H1 (cell line): Measurements from ENCODE around the gene CLEC3A. TPM values are rescaled to one million over a fixed set of nuclear protein-coding genes. Genes with fewer than 3 reads are reported as not detected.

ENCODE experiments used
- CTCF ChIA-PET: fragments of 300-600 bp; sonication (Branson Sonifier 250); formaldehyde crosslinking; loops from one replicate; lab custom pipeline; 2021; ENCODE audit not compliant: partially characterized antibody; lab: Charles Lee
- POLR2A ChIA-PET: fragments of 300-600 bp; sonication (Branson Sonifier 250); formaldehyde crosslinking; loops from one replicate; lab custom pipeline; 2021; ENCODE audit warnings: inconsistent platforms; ENCODE audit not compliant: partially characterized antibody; lab: Charles Lee
- DNase-seq, 2 experiments: peaks; one replicate each; pipeline versions ENCODE4 v3.0.0 to v3.0.0-alpha.2; 2010 to 2022; ENCODE audit warnings: low spot score in 2 of 2, low read depth in 1 of 2, mixed read lengths in 1 of 2
- FAIRE-seq: peaks from 2 replicates; lab custom pipeline; 2011; peaks lifted over from hg19 to GRCh38; lab: Jason Lieb, UNC
- H2AFZ ChIP-seq: 2 replicates; pipeline ENCODE4 v1.8.1; 2012; ENCODE audit warnings: low read length, inconsistent platforms
- H2AK5ac ChIP-seq: 2 replicates; pipeline ENCODE4 v1.6.1; 2013; ENCODE audit warnings: low read depth, low read length
- H2BK120ac ChIP-seq: replicated peaks from 2 replicates; pipeline ENCODE3; 2013; ENCODE audit warnings: low read depth, low read length, inconsistent platforms
- H2BK12ac ChIP-seq: 2 replicates; pipeline ENCODE4 v1.6.1; 2013; ENCODE audit warnings: low read depth, low read length
- H2BK15ac ChIP-seq: 2 replicates; pipeline ENCODE4 v1.6.1; 2013; ENCODE audit warnings: low read length
- H2BK20ac ChIP-seq: 2 replicates; pipeline ENCODE4 v1.6.1; 2013; ENCODE audit warnings: low read length
- H2BK5ac ChIP-seq: 2 replicates; pipeline ENCODE4 v1.6.1; 2013; ENCODE audit warnings: low read depth, low read length
- H3K14ac ChIP-seq: 2 replicates; pipeline ENCODE4 v1.6.1; 2013; ENCODE audit warnings: inconsistent platforms; ENCODE audit not compliant: insufficient read length
- H3K18ac ChIP-seq: 2 replicates; pipeline ENCODE4 v1.6.1; 2013; ENCODE audit warnings: low read length; ENCODE audit errors: extremely low read depth
- H3K23ac ChIP-seq: 2 replicates; pipeline ENCODE4 v1.6.1; 2013; ENCODE audit warnings: inconsistent platforms; ENCODE audit not compliant: insufficient read length
- H3K23me2 ChIP-seq: 2 replicates; pipeline ENCODE4 v1.6.1; 2013; ENCODE audit warnings: low read depth, low read length
- H3K27ac ChIP-seq: 2 replicates; pipeline ENCODE4 v1.6.1; 2011; ENCODE audit warnings: low read depth, low read length, inconsistent platforms
- H3K27me3 ChIP-seq, 4 experiments: replicated peaks in 1 of 4; 1 replicate in 1 of 4; 2 replicates in 3 of 4; pipeline versions ENCODE4 v1.6.1 to v1.8.1; 2011 to 2013; ENCODE audit warnings: low read length in 3 of 4, mild to moderate bottlenecking in 3 of 4, inconsistent platforms in 2 of 4, mixed read lengths in 2 of 4, moderate library complexity in 1 of 4; ENCODE audit not compliant: control insufficient read depth in 3 of 4, insufficient read depth in 3 of 4; ENCODE audit errors: extremely low read depth in 1 of 4
- H3K36me3 ChIP-seq, 4 experiments: 2 replicates each; pipeline versions ENCODE4 v1.6.1 to v1.8.1; 2011 to 2013; ENCODE audit warnings: mild to moderate bottlenecking in 4 of 4, low read length in 3 of 4, moderate library complexity in 2 of 4, control low read depth in 1 of 4, inconsistent platforms in 1 of 4; ENCODE audit not compliant: insufficient read depth in 4 of 4, control insufficient read depth in 2 of 4
- H3K4ac ChIP-seq: replicated peaks from 2 replicates; pipeline ENCODE3; 2013; ENCODE audit warnings: low read length, low read depth, mixed read lengths, inconsistent platforms; ENCODE audit not compliant: insufficient read length
- H3K4me1 ChIP-seq, 4 experiments: replicated peaks in 1 of 4; 1 replicate in 1 of 4; 2 replicates in 3 of 4; pipeline versions ENCODE4 v1.6.1 to v1.8.1; 2011 to 2013; ENCODE audit warnings: low read length in 3 of 4, inconsistent platforms in 2 of 4, mixed read lengths in 1 of 4; ENCODE audit not compliant: insufficient read depth in 4 of 4, control insufficient read depth in 3 of 4
- H3K4me2 ChIP-seq, 2 experiments: 2 replicates each; pipeline versions ENCODE4 v1.6.1 to v1.8.1; 2011 to 2013; ENCODE audit warnings: low read depth in 2 of 2, low read length in 2 of 2, control low read depth in 1 of 2, inconsistent platforms in 1 of 2, mild to moderate bottlenecking in 1 of 2; ENCODE audit not compliant: insufficient read depth in 1 of 2
- H3K4me3 ChIP-seq, 4 experiments: fragments of 200-600, 300-600 bp in 1 of 4; sonication (generic), shearing (Covaris generic), sonication (Bioruptor Twin) in 1 of 4; 2 replicates each; pipeline versions ENCODE4 v1.5.1 to v1.8.1; 2011 to 2016; ENCODE audit warnings: low read length in 4 of 4, low read depth in 3 of 4, control low read depth in 2 of 4, inconsistent platforms in 2 of 4, mild to moderate bottlenecking in 2 of 4, mixed read lengths in 1 of 4, moderate library complexity in 1 of 4; ENCODE audit not compliant: insufficient read depth in 2 of 4; ENCODE audit errors: extremely low read depth in 1 of 4
- H3K56ac ChIP-seq: replicated peaks from 2 replicates; pipeline ENCODE3; 2013; ENCODE audit warnings: low read depth, mild to moderate bottlenecking, mixed read lengths, low read length, inconsistent platforms; ENCODE audit not compliant: insufficient read length
- H3K79me1 ChIP-seq: 2 replicates; pipeline ENCODE4 v1.6.1; 2013; ENCODE audit warnings: low read depth, low read length, control low read depth
- H3K79me2 ChIP-seq, 2 experiments: 2 replicates each; pipeline versions ENCODE4 v1.6.1 to v1.8.1; 2012 to 2013; ENCODE audit warnings: low read length in 2 of 2, mild to moderate bottlenecking in 2 of 2, inconsistent platforms in 1 of 2; ENCODE audit not compliant: insufficient read depth in 2 of 2, control insufficient read depth in 1 of 2
- H3K9ac ChIP-seq, 4 experiments: replicated peaks in 1 of 4; 1 replicate in 1 of 4; 2 replicates in 3 of 4; pipeline versions ENCODE4 v1.6.1 to v1.8.1; 2011 to 2013; ENCODE audit warnings: low read depth in 3 of 4, low read length in 3 of 4, control low read depth in 2 of 4, mild to moderate bottlenecking in 2 of 4, moderate library complexity in 2 of 4, inconsistent platforms in 1 of 4; ENCODE audit errors: extremely low read depth in 1 of 4
- H3K9me3 ChIP-seq, 2 experiments: 2 replicates each; pipeline versions ENCODE4 v1.6.1 to v1.8.1; 2012 to 2013; ENCODE audit warnings: mild to moderate bottlenecking in 2 of 2, moderate library complexity in 2 of 2, control low read depth in 1 of 2, inconsistent platforms in 1 of 2, low read depth in 1 of 2, low read length in 1 of 2, mixed read lengths in 1 of 2; ENCODE audit not compliant: insufficient read depth in 2 of 2
- H4K20me1 ChIP-seq, 2 experiments: replicated peaks in 1 of 2; 2 replicates each; pipeline versions ENCODE3 to v1.8.1; 2011 to 2013; ENCODE audit warnings: inconsistent platforms in 2 of 2, low read length in 2 of 2, mild to moderate bottlenecking in 1 of 2; ENCODE audit not compliant: insufficient read depth in 2 of 2, control insufficient read depth in 1 of 2
- H4K5ac ChIP-seq: 2 replicates; pipeline ENCODE4 v1.6.1; 2013; ENCODE audit warnings: low read length, low read depth, mixed read lengths, inconsistent platforms; ENCODE audit not compliant: insufficient read length
- H4K8ac ChIP-seq: 2 replicates; pipeline ENCODE4 v1.8.0; 2013; ENCODE audit warnings: mild to moderate bottlenecking, moderate library complexity, low read length, inconsistent platforms; ENCODE audit not compliant: insufficient read depth; ENCODE audit errors: extremely low read depth
- H4K91ac ChIP-seq: replicated peaks from 2 replicates; pipeline ENCODE3; 2013; ENCODE audit warnings: low read length, mixed read lengths, inconsistent platforms; ENCODE audit not compliant: insufficient read length
- ATF3 ChIP-seq: IDR thresholded peaks from 2 replicates; pipeline ENCODE4 v1.6.1; 2011; ENCODE audit warnings: low read depth, mild to moderate bottlenecking, low read length; ENCODE audit not compliant: insufficient read depth
- CEBPB ChIP-seq: IDR thresholded peaks from 2 replicates; pipeline ENCODE4 v1.6.1; 2012; ENCODE audit warnings: low read depth, low read length
- EGR1 ChIP-seq: IDR thresholded peaks from 2 replicates; pipeline ENCODE4 v1.6.1; 2011; ENCODE audit warnings: low read depth, low read length, borderline replicate concordance
- EP300 ChIP-seq, 2 experiments: IDR thresholded peaks; 1 replicate in 1 of 2; 2 replicates in 1 of 2; pipeline ENCODE4 v1.6.1; 2011 to 2012; ENCODE audit warnings: low read depth in 2 of 2, low read length in 2 of 2, mild to moderate bottlenecking in 2 of 2, borderline replicate concordance in 1 of 2, inconsistent platforms in 1 of 2, moderate library complexity in 1 of 2
- FOSL1 ChIP-seq: IDR thresholded peaks from 2 replicates; pipeline ENCODE4 v1.6.1; 2011; ENCODE audit warnings: mild to moderate bottlenecking, low read depth, low read length, moderate library complexity; ENCODE audit not compliant: insufficient read depth
- HDAC2 ChIP-seq, 2 experiments: fragments of 300-600 bp in 1 of 2; sonication (generic) in 1 of 2; IDR thresholded peaks; 2 replicates each; pipeline ENCODE4 v1.6.1; 2011 to 2012; ENCODE audit warnings: low read depth in 2 of 2, low read length in 2 of 2, mild to moderate bottlenecking in 2 of 2, moderate library complexity in 2 of 2, borderline replicate concordance in 1 of 2, inconsistent platforms in 1 of 2
- JUN ChIP-seq: IDR thresholded peaks from 2 replicates; pipeline ENCODE4 v1.6.1; 2011; ENCODE audit warnings: low read depth, mild to moderate bottlenecking, improper control_type of control experiment, low read length
- POU5F1 ChIP-seq: IDR thresholded peaks from 2 replicates; pipeline ENCODE4 v1.6.1; 2011; ENCODE audit warnings: low read depth, mild to moderate bottlenecking, low read length, moderate library complexity
- RBBP5 ChIP-seq: IDR thresholded peaks from 2 replicates; pipeline ENCODE4 v1.7.1; 2012; ENCODE audit warnings: low read depth, mild to moderate bottlenecking, inconsistent platforms, low read length, moderate library complexity, borderline replicate concordance
- SAP30 ChIP-seq: fragments of 300-600 bp; sonication (generic); IDR thresholded peaks from 2 replicates; pipeline ENCODE4 v1.7.1; 2012; ENCODE audit warnings: low read length, moderate library complexity, mild to moderate bottlenecking, inconsistent platforms; ENCODE audit not compliant: insufficient read depth, insufficient replicate concordance
- SRF ChIP-seq: IDR thresholded peaks from 2 replicates; pipeline ENCODE4 v1.6.1; 2011; ENCODE audit warnings: mild to moderate bottlenecking, low read depth, low read length, moderate library complexity
- TBP ChIP-seq: IDR thresholded peaks from 2 replicates; pipeline ENCODE4 v1.6.1; 2011; ENCODE audit warnings: low read depth, low read length, improper control_type of control experiment
- YY1 ChIP-seq: IDR thresholded peaks from 2 replicates; pipeline ENCODE4 v1.6.1; 2011; ENCODE audit warnings: low read depth, mild to moderate bottlenecking, low read length
- ZNF274 ChIP-seq: IDR thresholded peaks from 2 replicates; pipeline ENCODE4 v1.7.0; 2012; ENCODE audit warnings: low read length, borderline replicate concordance; ENCODE audit errors: extremely low read depth
- WGBS, 2 experiments: shearing (Covaris generic) in 1 of 2; methylation state at CpG; one replicate each; pipeline versions ENCODE4 v1.1.6 to v1.1.7; 2013 to 2015; ENCODE audit warnings: low lambda C conversion rate in 2 of 2, mixed read lengths in 2 of 2, inconsistent platforms in 1 of 2, low coverage in 1 of 2, missing lambda C conversion rate in 1 of 2; ENCODE audit not compliant: insufficient replicate concordance in 2 of 2, insufficient coverage in 1 of 2, insufficient read length in 1 of 2; ENCODE audit errors: extremely low coverage in 1 of 2, missing lambda C conversion rate in 1 of 2; 5-methylcytosine and 5-hydroxymethylcytosine counted together
- polyA plus RNA-seq, 7 experiments: library from polyadenylated mRNA; depleted of rRNA in 3 of 7; stranded (reverse) in 5 of 7; unstranded in 2 of 7; fragments of >200 nt in 5 of 7; fragments of 200-250 nt in 2 of 7; gene quantifications; 1 replicate in 5 of 7; 2 replicates in 1 of 7; 4 replicates in 1 of 7; pipeline versions ENCODE4 v1.2.1 to v1.2.3, GENCODE V29; 2011 to 2013; ENCODE audit warnings: missing spikeins in 2 of 7, mixed read lengths in 2 of 7
- total RNA-seq: library from RNA; stranded (reverse); fragmentation: NEBNext Ultra II Directional; extraction: Animal tissue kit (Norgen Biotek cat#: 25700); gene quantifications from 2 replicates; pipeline ENCODE4 v1.2.1, GENCODE V29; 2021

The CLEC3A gene
- total and polyA plus RNA-seq, 2 of the 8 experiments (the other 6 are each of a cell fraction or from before 2014, with no cell fraction given), result not detected

GRCh38 chr16:78065319-78065718 is 43.0 kb downstream of the CLEC3A start:
- Histone ChIP-seq H3K36me3 (no peaks in the 10 kb centered on the region), H3K4ac (no peak overlapping the region), H3K27ac (no peak overlapping the region), H3K18ac (no peak overlapping the region), H3K9me3 (no peaks in the 10 kb centered on the region; a peak in 1 of 4 replicates), H3K79me2 (no peaks in the 10 kb centered on the region), H2BK5ac (no peak overlapping the region), H4K91ac (no peak overlapping the region), H2BK20ac (no peak overlapping the region), H2AK5ac (no peak overlapping the region), H4K5ac (no peak overlapping the region), H3K56ac (no peak overlapping the region), H3K4me2 (no peak overlapping the region), H4K8ac (no peak overlapping the region), H3K27me3 (peaks cover 17 to 44% (median 31%) of the 10 kb centered on the region in 4 experiments), H2AFZ (no peak overlapping the region), H3K23ac (no peak overlapping the region), H3K14ac (no peak overlapping the region), H3K4me1 (no peaks in the 10 kb centered on the region), H2BK12ac (no peak overlapping the region), H2BK120ac (no peak overlapping the region), H3K23me2 (no peaks in the 10 kb centered on the region), H3K79me1 (no peaks in the 10 kb centered on the region), H4K20me1 (peaks cover 0 to 2% of the 10 kb centered on the region in 2 experiments), H3K4me3 (no peak overlapping the region), H3K9ac (no peak overlapping the region), H2BK15ac (no peak overlapping the region)
- WGBS, 2 experiments, result 93% methylated on average over 4 of the region's 4 CpGs; no CpG with 5 or more reads in 1 of the 2 experiments
- CTCF ChIA-PET, result interaction anchor here (1.3 kb wide), 1 partner anchor 9 kb away, joined by 4 read pairs; no protein-coding TSS in a partner anchor
- POLR2A ChIA-PET, result no interaction called here
- no peak for DNase-seq
- FAIRE-seq, result no peak
- TF ChIP-seq FOSL1 (no peak), CEBPB (no peak), YY1 (no peak), JUN (no peak), EP300 (IDR thresholded peaks at IDR 0.05; ENCODE audit: borderline replicate concordance in 1 of 2, low read depth in 2 of 2, low read length in 2 of 2) (no peak), RBBP5 (no peak), TBP (no peak), HDAC2 (IDR thresholded peaks at IDR 0.05; ENCODE audit: borderline replicate concordance in 1 of 2, low read depth in 2 of 2, low read length in 2 of 2) (no peak), SAP30 (no peak), EGR1 (no peak), ATF3 (no peak), SRF (no peak), POU5F1 (no peak), ZNF274 (no peak)
